ENCODE measurements around the gene C3orf20. TPM values are rescaled to one million over a fixed set of nuclear protein-coding genes. Genes with fewer than 3 reads are reported as not detected.

The C3orf20 gene
- total RNA-seq, 1 experiment from 2014 or later: 0.05 TPM

DNA sequence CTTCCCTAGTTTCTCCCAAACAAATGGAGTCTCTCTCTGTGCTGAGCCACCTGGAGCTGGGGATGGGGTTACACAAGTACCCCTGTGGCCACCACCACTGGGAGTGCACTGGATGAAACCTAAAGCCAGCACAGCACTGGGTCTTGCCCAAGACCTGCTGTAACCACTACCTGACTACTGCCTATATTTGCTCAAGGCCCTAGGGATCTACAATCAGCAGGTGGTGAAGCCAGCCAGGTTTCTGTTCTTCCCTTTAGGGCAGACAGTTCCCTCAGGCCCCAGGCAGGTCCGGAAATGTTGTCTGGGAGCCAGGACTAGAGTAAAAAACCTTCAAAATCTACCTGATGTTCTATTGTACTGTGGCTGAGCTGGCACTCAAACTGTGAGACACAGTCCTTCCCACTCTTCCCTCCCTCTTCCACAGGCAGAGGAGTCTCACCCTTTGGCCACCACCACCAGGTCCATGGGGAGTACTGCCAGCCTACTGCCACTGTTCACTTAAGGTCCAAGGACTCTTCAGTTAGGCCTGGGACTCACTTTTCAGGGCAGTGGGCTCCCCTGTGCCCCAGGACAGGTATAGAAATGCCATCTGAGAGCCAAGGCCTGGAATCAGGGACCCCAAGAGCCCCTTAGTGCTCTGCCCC is 23.8 kb downstream of the C3orf20 start:
- DNase-seq (ENCODE audit: low read depth): no peak

DNA sequence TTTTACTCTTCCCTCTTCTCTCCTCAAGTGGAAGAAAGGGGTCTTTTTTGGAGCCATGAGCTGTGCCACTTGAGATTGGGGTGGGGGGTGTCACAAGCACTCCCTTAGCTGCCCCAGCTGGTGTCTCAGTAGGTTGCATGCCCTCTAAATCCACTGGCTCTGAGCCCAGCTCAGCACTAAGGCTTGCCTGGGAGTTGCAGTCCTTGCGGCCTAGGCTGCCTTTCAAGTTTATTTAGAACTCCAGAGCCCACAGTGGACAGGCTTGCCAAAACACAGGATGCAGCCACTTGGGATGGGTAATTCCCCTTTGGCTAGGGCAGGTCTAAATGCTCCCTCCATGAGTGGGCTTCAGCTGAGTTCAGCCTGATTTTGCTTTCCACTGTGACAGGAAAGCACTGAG is 24.7 kb downstream of the C3orf20 start:
- no peak for DNase-seq (ENCODE audit: low read depth)

DNA sequence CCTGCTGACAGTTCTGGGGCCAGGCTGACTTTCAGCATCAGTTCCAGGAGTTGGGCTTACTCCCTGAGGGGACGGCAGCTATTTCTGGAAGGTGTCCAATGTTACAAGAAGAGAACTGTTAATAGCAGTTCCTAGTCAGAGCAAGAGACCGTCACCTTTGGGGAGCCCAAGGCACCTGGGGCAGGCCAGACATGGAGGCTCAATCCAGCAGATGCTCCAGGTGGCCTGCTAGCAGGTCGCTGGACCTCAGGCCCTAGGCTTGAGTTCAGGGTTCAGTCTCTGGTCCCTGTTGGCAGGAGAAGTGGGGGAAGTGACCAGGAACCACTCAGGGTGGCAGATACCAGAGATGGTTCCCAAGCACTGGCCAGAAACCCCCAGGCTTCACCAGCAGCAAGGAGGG is 25.9 kb downstream of the C3orf20 start:
- DNase-seq (ENCODE audit: low read depth): no peak

- DNase-seq (ENCODE audit: low read depth): no peak
These were observed 26.7 kb downstream of the C3orf20 start for GRCh38 chr3:14701676-14702075.

GRCh38 chr3:14703128-14703750 is 28.3 kb downstream of the C3orf20 start:
- DNase-seq (ENCODE audit: low read depth): no peak

GRCh38 chr3:14703791-14704190 is 28.9 kb downstream of the C3orf20 start:
- DNase-seq (ENCODE audit: low read depth): no peak

DNA sequence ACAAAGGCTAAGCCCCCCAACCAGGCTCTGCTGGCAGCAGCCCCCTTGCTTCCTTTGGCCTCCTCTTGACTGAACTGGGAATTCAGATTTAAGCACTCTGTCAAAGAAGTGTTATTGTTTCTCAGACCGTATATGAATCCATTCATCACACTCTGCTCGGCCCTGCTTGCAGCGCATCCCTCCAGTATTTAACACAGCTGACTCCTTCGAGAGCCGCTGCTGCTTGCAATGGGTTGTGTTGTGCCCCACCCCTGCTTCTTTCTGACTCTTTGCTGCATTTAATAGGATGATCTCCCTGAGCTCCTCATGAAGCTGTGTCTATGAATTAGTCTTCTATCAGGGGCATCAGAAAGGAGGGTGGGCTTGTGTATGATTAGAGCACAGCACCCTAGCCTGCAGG is 31.2 kb downstream of the C3orf20 start:
- DNase-seq (ENCODE audit: low read depth): no peak

DNA sequence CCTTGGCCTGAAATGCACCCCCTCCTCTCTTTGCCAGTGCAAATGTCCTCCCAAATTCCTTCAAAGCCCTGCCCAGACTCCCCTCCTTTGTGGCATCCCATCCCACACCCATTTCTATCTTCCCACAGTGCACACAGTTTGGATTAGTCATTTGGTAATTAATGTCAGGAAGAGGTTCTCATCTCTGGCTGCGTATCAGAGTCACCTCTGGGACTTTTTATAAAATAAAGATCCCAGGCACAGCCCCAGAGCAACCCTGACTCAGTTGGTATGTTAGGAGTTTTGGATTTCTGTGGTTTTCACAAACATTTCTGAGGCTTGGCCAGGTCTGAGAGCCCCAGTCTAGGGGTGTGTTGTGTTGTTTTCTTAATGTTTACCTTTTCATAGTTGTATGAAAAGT is 41.6 kb downstream of the C3orf20 start:
- no peak for DNase-seq (ENCODE audit: low read depth)

DNA sequence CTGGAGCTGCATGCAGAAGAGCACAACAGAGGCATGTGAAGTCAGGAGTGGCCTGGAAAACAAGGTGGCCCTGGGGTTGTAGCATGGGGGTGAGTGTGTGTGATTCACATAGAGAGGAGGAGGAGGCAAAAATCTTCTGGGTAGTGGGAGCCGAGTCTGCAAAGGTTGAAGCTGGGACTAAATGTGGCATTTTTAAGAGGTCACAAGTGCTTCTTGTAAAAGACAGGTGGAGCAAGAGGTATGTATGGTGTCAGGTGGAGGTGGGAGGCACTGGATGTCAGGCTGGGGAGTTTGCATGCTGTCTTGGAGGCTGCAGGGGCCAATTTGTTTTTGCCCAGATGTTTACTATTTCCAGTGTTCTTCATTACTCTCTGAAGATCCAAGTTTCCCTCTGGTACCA is 42.4 kb downstream of the C3orf20 start:
- DNase-seq (ENCODE audit: low read depth): no peak

DNA sequence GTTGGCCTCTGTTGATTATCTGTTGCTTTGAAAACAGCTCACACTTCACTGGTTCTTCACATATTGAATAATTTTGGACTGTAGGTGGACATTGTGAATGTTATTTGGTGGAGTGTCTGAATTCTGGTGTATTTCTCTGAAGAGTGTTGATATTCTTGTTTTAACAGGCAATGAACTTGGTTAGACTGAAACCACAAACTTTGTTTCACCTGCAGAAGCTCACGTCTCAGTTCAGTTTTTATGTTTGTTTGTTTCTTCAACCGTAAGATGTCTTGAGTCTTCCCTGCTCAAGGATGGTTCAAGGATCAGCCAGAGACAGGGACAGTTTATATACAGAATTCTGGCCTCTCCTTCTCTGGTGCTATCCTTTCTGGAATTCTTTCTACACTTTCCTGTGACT is 43.6 kb downstream of the C3orf20 start:
- DNase-seq (ENCODE audit: low read depth): no peak

DNA sequence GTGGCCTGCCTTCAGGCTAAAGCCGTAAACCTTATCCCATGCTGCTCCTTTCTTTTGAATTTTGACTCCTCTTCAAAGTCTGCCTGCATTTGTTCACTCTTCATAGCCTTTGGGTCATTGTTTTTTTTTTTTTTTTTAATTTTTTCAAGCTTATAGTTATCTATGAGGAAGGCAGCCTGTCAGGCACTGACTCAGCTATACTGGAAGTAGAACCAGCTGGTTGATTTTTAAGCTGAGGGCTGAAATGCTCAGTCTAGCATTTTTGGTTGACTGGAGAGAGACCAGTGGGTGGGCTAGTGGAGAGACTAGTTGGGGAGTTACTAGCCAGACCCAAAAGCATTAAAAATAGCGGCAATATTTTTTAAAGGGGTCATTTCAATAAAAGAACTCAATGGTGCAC is 44.1 kb downstream of the C3orf20 start:
- no peak for DNase-seq (ENCODE audit: low read depth)

- DNase-seq (ENCODE audit: low read depth): no peak
These were observed 46.4 kb downstream of the C3orf20 start for GRCh38 chr3:14721126-14721864.

DNA sequence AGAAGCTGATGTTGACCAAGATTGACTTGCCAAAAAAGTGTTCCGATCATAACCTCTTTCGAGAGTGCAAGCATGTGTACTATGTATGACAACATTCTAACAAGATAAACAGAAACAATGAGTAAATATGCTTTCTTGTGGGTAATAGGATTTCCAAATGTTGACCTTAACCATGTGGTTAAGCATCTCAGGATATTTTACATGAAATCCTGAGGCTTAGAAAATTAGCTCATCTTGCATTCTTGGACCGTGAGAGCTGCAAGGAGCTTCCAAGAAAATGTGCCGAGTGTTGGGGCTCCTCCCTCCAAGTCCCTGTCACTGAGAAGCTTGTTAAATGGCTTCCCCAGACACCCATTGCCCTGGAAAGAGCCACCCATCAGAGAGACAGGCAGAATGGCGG is 50.1 kb downstream of the C3orf20 start:
- DNase-seq (ENCODE audit: low read depth): no peak

GRCh38 chr3:14725564-14726440 is 50.9 kb downstream of the C3orf20 start:
- no peak for DNase-seq (ENCODE audit: low read depth)

- no peak for DNase-seq (ENCODE audit: low read depth)
These were observed 51.5 kb downstream of the C3orf20 start for GRCh38 chr3:14726441-14726780.

DNA sequence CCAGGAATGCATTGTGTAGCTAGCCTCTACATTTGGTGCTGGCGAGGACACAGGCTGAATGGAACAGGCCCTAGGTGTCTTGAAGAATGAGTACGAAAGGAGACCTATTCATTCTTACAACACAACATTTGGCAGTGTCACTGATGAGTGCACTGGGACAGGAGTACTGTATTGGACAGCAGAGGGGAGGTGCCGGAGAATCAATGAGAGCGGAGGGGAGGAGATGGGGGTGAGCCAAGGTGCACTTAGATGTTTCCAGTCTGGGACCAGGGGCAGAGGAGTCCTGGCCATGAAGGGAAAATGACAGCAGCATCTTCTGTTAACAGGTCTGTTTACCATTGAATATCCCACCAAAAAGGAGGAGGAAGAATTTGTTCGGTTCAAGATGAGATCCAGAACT is 53.2 kb downstream of the C3orf20 start:
- no peak for DNase-seq (ENCODE audit: low read depth)

- DNase-seq (ENCODE audit: low read depth): no peak
These were observed 55.9 kb downstream of the C3orf20 start for GRCh38 chr3:14730703-14731382.

DNA sequence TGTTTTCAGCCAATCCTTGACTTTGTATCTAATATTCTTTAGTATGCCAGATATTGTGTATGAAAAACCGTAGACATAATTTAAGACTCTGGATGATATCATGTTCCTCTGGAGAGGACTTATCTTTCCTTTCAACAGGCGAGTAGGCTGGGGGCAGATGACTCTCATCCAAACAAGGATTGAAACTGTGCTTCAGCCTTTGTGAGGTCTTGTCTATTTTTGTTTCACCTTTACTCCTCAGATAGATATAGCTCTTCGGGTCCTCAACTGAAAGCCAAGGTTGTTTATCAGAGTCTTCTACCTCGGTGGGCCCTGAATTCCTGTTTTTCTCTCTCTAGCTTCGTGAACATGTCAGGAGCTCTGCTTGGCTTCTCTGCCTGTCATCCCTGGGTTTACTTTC is 66.0 kb downstream of the C3orf20 start:
- DNase-seq (ENCODE audit: low read depth): no peak

- DNase-seq (ENCODE audit: low read depth): no peak
These were observed 66.6 kb downstream of the C3orf20 start for GRCh38 chr3:14741510-14741909.

DNA sequence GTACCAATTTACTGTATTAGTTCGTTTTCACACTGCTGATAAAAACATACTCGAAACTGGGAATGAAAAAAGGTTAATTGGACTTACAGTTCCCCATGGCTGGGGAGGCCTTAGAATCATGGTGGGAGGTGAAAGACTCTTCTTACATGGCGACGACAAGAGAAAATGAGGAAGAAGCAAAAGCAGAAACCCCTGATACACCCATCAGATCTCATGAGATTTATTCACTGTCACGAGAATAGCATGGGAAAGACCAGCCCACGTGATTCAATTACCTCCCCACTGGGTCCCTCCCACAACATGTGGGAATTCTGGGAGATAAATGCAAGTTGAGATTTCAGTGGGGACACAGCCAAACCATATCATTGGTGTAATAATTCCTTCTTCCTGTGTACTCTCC is 69.6 kb downstream of the C3orf20 start:
- no peak for DNase-seq (ENCODE audit: low read depth)

- DNase-seq (ENCODE audit: low read depth): no peak
These were observed 75.7 kb downstream of the C3orf20 start for GRCh38 chr3:14750650-14751049.

All from HT1080 (cell line).